GM10248 (cell line): Measurements from ENCODE around the gene AOPEP.

Experiments used
- CTCF ChIA-PET: fragments of 300-600 bp; sonication (Branson Sonifier 250); formaldehyde crosslinking; extraction: SDS; loops from one replicate; lab custom pipeline; 2021; ENCODE audit warnings: antibody characterized with exemption; lab: Yijun Ruan, JAX
- POLR2A ChIA-PET: fragments of 350-650 bp; sonication (Branson Sonifier 250); formaldehyde crosslinking; extraction: SDS; loops from one replicate; lab custom pipeline; 2020; ENCODE audit warnings: antibody characterized with exemption; lab: Yijun Ruan, JAX
- DNase-seq: peaks from one replicate; pipeline ENCODE4 v3.0.0; 2012; ENCODE audit errors: extremely low spot score
- TF ChIP-seq, protein P1 (sequence below): IDR thresholded peaks from 2 replicates; pipeline ENCODE4 v1.5.1; 2012; ENCODE audit warnings: mild to moderate bottlenecking, low read depth; ENCODE audit errors: extremely low read depth, missing control alignments, control extremely low read depth

AOPEP gene

DNA sequence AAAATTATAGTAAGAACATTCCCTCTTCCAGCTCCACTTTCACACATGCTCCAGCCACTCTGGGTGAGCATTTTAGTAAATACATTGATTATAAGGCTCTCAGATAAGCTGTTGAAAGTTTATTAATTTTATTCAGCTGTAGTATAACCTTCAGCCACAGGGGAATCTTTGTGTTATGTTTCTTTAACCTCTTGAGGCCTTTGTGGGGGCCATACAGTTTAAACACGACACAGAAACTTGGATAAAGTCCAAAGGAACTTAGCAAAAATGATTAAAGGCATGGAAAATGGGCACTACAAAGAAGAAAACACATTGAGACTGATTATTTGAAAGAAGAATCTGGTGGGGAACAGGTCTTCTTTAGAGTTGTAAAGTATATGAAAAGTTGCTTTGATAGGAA, 70.2 kb downstream of the AOPEP start:
- DNase-seq, result no peak
- ChIA-PET CTCF (interaction anchor here (0.9 to 2.1 kb wide), 4 partner anchors 8 to 31 kb away, joined by 3 to 7 read pairs (median 4); no protein-coding TSS in a partner anchor), POLR2A (no interaction called here)
- TF ChIP-seq, protein P1, sequence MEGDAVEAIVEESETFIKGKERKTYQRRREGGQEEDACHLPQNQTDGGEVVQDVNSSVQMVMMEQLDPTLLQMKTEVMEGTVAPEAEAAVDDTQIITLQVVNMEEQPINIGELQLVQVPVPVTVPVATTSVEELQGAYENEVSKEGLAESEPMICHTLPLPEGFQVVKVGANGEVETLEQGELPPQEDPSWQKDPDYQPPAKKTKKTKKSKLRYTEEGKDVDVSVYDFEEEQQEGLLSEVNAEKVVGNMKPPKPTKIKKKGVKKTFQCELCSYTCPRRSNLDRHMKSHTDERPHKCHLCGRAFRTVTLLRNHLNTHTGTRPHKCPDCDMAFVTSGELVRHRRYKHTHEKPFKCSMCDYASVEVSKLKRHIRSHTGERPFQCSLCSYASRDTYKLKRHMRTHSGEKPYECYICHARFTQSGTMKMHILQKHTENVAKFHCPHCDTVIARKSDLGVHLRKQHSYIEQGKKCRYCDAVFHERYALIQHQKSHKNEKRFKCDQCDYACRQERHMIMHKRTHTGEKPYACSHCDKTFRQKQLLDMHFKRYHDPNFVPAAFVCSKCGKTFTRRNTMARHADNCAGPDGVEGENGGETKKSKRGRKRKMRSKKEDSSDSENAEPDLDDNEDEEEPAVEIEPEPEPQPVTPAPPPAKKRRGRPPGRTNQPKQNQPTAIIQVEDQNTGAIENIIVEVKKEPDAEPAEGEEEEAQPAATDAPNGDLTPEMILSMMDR, result no peak

DNA sequence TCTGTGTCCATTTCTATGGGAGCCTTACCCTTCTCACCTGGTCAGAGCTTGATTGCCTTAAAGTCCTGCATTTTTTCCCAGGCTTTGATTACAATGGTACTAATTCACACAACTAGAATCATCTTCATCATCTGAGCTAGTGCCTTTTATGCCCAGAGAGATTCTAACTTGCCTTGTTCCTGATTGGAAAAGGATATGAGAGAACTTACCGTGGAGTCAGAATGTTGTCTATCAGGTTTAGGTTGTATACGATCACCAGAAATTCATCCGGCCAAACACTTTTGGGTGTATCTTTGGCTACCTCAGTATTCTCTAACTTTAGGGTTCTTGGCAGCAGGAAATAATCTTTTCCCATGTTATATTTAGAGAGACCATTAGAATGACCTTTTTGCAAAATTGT, 71.7 kb downstream of the AOPEP start:
- ChIA-PET POLR2A (no interaction called here), CTCF (no interaction called here)
- DNase-seq, result no peak
- TF ChIP-seq, protein P1, result no peak

DNA sequence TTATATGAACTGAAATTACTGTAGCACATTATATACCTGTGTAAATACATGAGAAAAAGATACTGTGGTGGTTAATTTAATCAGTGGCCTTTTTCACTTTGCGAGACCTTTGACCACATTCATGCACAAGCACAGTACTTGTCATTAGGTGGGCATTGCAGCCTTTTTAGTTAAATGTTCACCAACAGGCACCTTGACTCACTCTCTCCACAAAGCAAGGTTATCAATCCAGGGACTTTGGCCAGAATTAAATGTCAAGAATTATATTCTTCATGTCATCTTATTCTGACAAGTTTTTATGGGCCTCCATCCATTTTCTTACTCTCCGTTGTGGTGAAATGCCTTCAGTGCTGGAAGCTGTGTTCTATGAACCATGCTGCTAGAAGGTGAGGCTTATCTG, 72.2 kb downstream of the AOPEP start:
- CTCF ChIA-PET, result no interaction called here
- TF ChIP-seq, protein P1, result no peak
- DNase-seq, result no peak
- POLR2A ChIA-PET, result no interaction called here

DNA sequence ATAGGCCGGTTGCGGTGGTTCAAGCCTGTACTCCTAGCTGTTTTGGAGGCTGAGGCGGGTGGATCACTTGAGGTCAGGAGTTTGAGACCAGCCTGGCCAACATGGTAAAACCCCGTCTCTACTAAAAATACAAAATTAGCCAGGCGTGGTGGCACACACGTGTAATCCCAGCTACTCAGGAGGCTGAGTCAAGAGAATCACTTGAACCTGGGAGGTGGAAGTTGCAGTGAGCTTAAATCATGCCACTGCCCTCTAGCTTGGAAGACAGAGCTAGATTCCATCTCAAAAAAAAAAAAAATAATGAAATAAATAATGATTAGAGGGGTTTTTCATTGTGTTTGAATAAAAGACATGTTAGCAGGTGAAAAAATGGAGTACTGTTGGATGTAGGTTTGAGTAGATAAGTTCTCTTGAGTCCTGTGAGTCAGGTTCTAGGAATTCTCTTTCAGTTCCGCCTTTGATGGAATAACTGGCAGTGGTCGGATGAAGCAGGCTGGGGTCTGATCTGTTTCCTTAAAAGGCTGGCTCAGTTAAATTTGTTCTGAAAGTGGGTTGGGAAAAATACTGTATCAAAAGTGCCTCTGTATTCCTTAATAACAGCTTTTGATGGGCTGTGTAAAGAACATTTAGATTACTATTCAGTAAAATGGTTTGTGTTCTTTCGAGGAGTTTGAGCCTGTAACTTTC, 73.2 kb downstream of the AOPEP start:
- ChIA-PET POLR2A (no interaction called here), CTCF (interaction anchor here (1.0 kb wide), 1 partner anchor 118 kb away, joined by 5 read pairs; no protein-coding TSS in a partner anchor)
- TF ChIP-seq, protein P1, result no peak
- DNase-seq, result no peak

DNA sequence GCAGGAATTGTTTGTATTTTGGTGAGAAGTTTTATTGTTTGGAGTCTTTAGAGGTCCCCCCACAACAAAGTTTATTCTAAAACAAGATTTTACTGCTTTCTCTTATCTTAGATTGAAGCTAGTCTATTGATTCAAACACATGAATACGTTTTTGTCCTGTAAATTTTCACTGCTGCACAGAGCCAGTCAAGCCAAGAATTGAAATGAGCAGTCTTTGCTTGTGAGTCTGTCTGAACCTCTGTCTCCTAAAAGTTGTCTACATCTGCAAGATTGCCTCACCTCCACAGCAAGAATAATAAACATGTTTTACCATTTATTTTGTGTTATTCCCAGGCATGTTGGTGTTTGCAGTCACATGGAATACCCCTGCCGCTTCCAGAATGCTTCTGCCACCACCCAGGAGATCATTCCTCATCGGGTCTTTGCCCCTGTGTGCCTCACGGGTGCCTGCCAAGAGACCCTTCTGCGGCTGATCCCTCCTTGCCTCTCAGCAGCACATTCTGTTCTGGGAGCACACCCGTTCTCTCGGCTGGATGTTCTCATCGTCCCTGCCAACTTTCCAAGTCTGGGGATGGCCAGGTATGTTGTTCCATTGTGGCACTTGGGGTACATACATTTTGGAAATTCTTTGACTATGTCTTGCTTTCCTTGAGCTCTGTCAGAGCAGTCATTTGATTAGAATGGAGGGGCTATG, 74.1 kb downstream of the AOPEP start:
- POLR2A ChIA-PET, result no interaction called here
- CTCF ChIA-PET, result interaction anchor here (1.0 to 2.2 kb wide), 2 partner anchors 10 to 117 kb away, joined by 5 to 7 read pairs; no protein-coding TSS in a partner anchor
- DNase-seq, result no peak
- TF ChIP-seq, protein P1, result no peak

DNA sequence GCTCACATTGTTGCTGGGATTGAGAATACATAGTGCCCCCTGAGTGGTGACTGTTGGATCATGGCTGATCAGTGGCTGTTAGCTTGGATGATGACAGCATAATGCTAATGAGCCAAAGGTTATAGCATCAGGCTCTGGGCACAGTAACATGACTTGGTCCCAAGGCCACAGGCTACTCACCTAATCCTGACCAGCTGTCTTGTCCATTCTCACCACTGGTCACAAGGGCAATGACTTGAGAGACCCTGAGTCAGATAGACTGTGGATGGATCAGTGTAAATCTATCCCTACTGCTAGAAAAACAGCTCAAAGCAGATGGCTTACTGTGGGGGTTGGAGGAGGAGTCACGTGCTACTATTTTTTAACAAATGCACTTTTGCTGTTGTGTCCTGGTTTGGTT, 74.7 kb downstream of the AOPEP start:
- ChIA-PET POLR2A (no interaction called here), CTCF (interaction anchor here (0.9 to 2.2 kb wide), 3 partner anchors 11 to 330 kb away, joined by 3 to 7 read pairs (median 6); no protein-coding TSS in a partner anchor)
- DNase-seq, result no peak
- TF ChIP-seq, protein P1, result no peak
